WERI-Rb-1 (cell line): ENCODE results near the gene RFX1.

Source experiments
- DNase-seq: peaks from one replicate; pipeline ENCODE4 v3.0.0-alpha.2; 2020
- H3K27ac ChIP-seq: fragments of 250-450 bp; sonication (Bioruptor Pico); 2 replicates; pipeline ENCODE4 v1.5.1; 2020; ENCODE audit warnings: mild to moderate bottlenecking, moderate library complexity
- H3K27me3 ChIP-seq: fragments of 250-450 bp; sonication (Bioruptor Pico); 2 replicates; pipeline ENCODE4 v1.5.1; 2021; ENCODE audit warnings: mild to moderate bottlenecking, low read depth, moderate library complexity; ENCODE audit not compliant: insufficient read depth, severe bottlenecking
- H3K36me3 ChIP-seq: fragments of 250-450 bp; sonication (Bioruptor Pico); 2 replicates; pipeline ENCODE4 v1.5.1; 2020; ENCODE audit warnings: mild to moderate bottlenecking, moderate library complexity
- H3K4me3 ChIP-seq: 2 replicates; pipeline ENCODE4 v1.5.1; 2011; ENCODE audit warnings: low read depth, mild to moderate bottlenecking, control low read depth, low read length
- H3K9me3 ChIP-seq: fragments of 250-450 bp; sonication (Bioruptor Pico); 2 replicates; pipeline ENCODE4 v1.5.1; 2021; ENCODE audit warnings: mild to moderate bottlenecking, moderate library complexity; ENCODE audit not compliant: severe bottlenecking
- TF ChIP-seq, protein P1 (sequence below): IDR thresholded peaks from 2 replicates; pipeline ENCODE4 v1.5.1; 2011; ENCODE audit warnings: low read depth, mild to moderate bottlenecking, control low read depth, inconsistent platforms, low read length

Gene RFX1

GRCh38 chr19:14006085-14006765, at the start of gene RFX1:
Gene RFX1, minus strand, starts transcription at chr19:14006320. Its CDS starts 12,477 bp downstream, at chr19:13993843.
- Histone ChIP-seq H3K36me3 (peaks cover 6% of the 10 kb centered on the region), H3K27ac (peak within 1 kb of the TSS; percentile 89), H3K9me3 (no peaks in the 10 kb centered on the region), H3K27me3 (no peaks in the 10 kb centered on the region), H3K4me3 (peak within 1 kb of the TSS; percentile 57)
- DNase-seq, result peak; percentile 99
- TF ChIP-seq, protein P1, sequence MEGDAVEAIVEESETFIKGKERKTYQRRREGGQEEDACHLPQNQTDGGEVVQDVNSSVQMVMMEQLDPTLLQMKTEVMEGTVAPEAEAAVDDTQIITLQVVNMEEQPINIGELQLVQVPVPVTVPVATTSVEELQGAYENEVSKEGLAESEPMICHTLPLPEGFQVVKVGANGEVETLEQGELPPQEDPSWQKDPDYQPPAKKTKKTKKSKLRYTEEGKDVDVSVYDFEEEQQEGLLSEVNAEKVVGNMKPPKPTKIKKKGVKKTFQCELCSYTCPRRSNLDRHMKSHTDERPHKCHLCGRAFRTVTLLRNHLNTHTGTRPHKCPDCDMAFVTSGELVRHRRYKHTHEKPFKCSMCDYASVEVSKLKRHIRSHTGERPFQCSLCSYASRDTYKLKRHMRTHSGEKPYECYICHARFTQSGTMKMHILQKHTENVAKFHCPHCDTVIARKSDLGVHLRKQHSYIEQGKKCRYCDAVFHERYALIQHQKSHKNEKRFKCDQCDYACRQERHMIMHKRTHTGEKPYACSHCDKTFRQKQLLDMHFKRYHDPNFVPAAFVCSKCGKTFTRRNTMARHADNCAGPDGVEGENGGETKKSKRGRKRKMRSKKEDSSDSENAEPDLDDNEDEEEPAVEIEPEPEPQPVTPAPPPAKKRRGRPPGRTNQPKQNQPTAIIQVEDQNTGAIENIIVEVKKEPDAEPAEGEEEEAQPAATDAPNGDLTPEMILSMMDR, result no peak

DNA sequence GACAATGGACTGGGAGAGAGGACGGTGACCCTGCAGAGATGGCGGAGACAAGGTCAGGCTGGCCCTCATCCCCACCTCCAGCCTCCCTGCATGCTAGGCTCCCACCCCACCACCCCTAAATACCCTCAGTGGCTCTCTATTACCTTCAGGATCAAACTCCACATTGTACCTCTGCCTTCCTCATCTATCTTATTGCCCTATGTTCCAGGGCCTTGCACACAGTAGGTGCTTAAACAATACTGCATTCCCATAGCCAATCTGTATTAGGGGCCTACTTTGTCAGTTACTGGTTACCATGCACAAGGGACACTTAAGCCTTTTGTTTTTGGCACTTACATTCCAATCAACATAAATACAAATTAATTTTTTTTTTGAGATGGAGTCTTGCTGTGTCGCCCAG, 49.3 kb upstream of the RFX1 start:
- Histone ChIP-seq H3K27ac (no peak overlapping the region), H3K27me3 (no peaks in the 10 kb centered on the region), H3K36me3 (no peaks in the 10 kb centered on the region), H3K9me3 (no peaks in the 10 kb centered on the region), H3K4me3 (no peak overlapping the region)
- no peak for DNase-seq
- TF ChIP-seq, protein P1, result no peak

DNA sequence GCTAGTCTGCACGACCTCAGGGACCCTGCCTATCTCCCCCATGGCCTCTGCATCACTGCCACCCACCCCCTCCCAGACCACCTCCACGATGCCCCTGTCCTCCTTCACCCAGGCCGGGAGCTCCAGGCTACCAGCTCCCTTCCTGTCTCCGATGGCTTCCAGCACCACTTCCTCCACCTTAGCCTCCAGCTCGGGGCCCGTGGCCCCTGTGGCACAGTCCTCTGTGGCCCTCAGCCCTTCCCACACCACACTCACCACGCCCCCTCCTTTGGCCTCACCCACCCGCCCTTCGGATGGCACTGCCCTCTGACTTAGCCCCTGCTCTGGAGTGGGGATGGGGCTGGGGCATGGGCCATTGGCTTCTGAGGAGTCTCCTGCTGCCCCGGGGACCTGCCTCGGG, 48.6 kb upstream of the RFX1 start:
- Histone ChIP-seq H3K4me3 (no peak overlapping the region), H3K27me3 (no peaks in the 10 kb centered on the region), H3K36me3 (no peaks in the 10 kb centered on the region), H3K27ac (no peak overlapping the region), H3K9me3 (no peaks in the 10 kb centered on the region)
- DNase-seq, result no peak
- TF ChIP-seq, protein P1, result no peak

GRCh38 chr19:14054099-14054498, 48.0 kb upstream of the RFX1 start:
- TF ChIP-seq, protein P1, result no peak
- no peak overlapping the region for H3K27ac ChIP-seq
- no peaks in the 10 kb centered on the region for H3K36me3 ChIP-seq
- DNase-seq, result no peak
- no peaks in the 10 kb centered on the region for H3K9me3 ChIP-seq
- no peak overlapping the region for H3K4me3 ChIP-seq
- H3K27me3 ChIP-seq, result no peaks in the 10 kb centered on the region

- Histone ChIP-seq H3K9me3 (peaks cover under 1% of the 10 kb centered on the region), H3K27me3 (no peaks in the 10 kb centered on the region), H3K4me3 (no peak overlapping the region), H3K27ac (no peak overlapping the region), H3K36me3 (peaks cover 2% of the 10 kb centered on the region; the same call in 1 of the 2 replicates)
- TF ChIP-seq, protein P1, result no peak
- no peak for DNase-seq
Observed at GRCh38 chr19:14053500-14053899, 47.4 kb upstream of the RFX1 start.

- H3K27ac ChIP-seq, result no peak overlapping the region
- peaks cover 4% of the 10 kb centered on the region; the same call in 1 of the 2 replicates for H3K36me3 ChIP-seq
- TF ChIP-seq, protein P1, result no peak
- no peak overlapping the region for H3K4me3 ChIP-seq
- no peak for DNase-seq
- H3K27me3 ChIP-seq, result no peaks in the 10 kb centered on the region
- H3K9me3 ChIP-seq, result peaks cover 3% of the 10 kb centered on the region
Observed at GRCh38 chr19:14053032-14053431, 46.9 kb upstream of the RFX1 start.
